Hindlimb muscle (tissue), 1 donor: ENCODE results near the gene MRPS6. TPM values are rescaled to one million over a fixed set of nuclear protein-coding genes. Genes with fewer than 3 reads are reported as not detected.

Experiments
- DNase-seq: peaks from one replicate; pipeline ENCODE4 v3.0.0-alpha.2; 2013
- polyA plus RNA-seq: library from polyadenylated mRNA; unstranded; fragments of 120-200 nt; gene quantifications from one replicate; pipeline ENCODE4 v1.2.1, GENCODE V29; 2013; ENCODE audit not compliant: insufficient read length

The MRPS6 gene
- polyA plus RNA-seq, 1 donor, result 36.9 TPM

- DNase-seq, result no peak
These were observed 62.0 kb downstream of the MRPS6 start for GRCh38 chr21:34135330-34135729.

DNA sequence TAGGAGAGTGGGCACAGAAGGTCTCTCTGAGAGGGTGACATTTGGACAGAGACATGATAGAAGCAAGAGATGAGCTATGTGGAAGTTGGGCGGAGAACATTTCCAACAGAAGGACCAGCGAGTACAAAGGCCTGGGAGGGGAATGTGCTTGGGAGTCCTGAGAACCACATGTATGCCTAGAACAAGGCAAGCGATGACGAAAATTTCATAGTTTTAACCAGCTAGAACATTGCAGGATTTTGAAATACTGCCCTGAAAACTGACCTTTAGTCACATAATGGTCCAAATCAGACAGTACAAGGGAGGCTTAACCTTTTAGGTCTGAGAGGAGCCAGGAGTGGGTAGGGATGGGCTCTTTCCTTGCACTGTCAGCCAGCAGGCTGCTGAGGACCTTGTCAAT lies 68.0 kb downstream of the MRPS6 start:
- no peak for DNase-seq

GRCh38 chr21:34143685-34144182 lies 70.4 kb downstream of the MRPS6 start:
- DNase-seq, result no peak

DNA sequence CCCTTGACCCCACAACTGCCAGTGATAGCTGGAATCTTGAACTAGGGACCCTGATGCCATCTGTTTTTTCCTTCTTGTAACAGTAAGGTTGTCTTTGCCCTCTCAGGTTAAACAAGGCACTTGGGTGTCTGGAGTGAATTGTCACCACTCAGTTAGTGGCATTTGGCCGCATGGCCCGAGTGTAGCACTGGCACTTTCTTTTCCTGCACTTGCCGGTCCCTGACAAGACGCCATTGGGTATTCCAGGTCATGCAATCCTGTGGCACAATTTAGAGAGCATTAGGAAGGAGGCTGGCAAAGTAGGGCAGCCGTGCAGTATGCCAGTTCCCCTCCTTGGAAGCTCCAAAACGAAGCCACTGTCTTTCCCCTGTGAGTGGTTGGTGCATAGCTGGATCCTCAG lies 70.8 kb downstream of the MRPS6 start:
- no peak for DNase-seq

- DNase-seq, result no peak
These were observed 74.5 kb downstream of the MRPS6 start for GRCh38 chr21:34147792-34148418.

DNA sequence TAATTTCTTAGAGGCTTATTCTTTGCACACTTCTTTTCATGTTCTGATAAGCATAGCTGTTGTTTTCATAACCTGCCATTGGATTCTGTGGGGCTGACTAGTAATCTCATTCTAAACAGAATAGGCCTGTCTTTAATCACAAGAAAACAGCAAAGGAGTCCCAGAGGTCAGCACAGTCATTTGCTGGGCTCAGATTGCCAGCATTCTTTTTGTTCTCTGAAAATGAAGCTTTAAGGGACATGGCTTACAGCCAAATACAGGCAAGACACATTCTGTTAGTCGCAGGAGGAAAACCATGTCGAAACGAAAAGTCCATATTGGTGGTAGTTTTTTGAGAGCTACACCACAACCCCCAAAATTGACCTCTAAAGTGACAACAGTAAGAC lies 75.0 kb downstream of the MRPS6 start:
- DNase-seq, result no peak

- no peak for DNase-seq
These were observed 75.6 kb downstream of the MRPS6 start for GRCh38 chr21:34148826-34149558.

DNA sequence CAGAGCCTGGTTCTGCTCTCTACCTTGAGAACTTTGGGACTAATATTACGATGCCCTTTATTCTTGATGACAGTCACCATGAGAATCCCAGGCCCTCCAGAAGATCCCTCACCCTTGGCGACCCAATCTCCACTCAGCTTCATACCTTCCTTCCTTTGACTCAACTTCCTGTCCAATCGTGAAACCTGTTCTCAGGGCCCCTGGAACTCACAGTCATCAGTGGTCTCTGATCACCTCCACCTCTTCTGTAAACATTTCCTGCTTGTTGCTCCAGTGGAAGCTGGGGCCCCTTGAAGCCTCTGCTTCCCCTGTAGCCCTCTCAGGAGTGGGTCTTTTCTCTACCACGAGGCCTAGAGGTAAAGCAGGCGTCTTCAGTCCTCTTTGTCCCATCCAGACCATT lies 79.1 kb downstream of the MRPS6 start:
- DNase-seq, result no peak

GRCh38 chr21:34154878-34155277 lies 81.5 kb downstream of the MRPS6 start:
- no peak for DNase-seq

DNA sequence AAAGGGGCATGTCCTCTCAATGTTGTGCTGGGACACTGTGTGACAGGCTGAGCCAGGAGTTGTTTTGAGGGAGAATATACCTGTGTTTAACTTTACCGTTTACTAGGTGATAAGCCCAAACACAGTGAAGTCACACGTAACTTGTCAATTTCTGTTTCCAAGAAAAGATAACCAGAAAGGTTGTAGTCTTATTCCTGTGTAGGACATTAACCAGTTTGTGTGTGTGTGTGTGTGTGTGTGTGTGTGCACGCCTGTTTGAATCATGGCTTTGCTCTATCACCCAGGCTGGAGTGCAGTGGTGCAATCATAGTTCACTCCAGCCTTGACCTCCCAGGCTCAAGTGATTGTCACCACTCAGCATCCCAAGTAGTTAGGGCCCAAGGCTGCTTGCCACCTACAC lies 83.6 kb downstream of the MRPS6 start:
- no peak for DNase-seq

GRCh38 chr21:34157521-34157920 lies 84.1 kb downstream of the MRPS6 start:
- DNase-seq, result no peak

- no peak for DNase-seq
These were observed 85.8 kb downstream of the MRPS6 start for GRCh38 chr21:34158866-34159835.

DNA sequence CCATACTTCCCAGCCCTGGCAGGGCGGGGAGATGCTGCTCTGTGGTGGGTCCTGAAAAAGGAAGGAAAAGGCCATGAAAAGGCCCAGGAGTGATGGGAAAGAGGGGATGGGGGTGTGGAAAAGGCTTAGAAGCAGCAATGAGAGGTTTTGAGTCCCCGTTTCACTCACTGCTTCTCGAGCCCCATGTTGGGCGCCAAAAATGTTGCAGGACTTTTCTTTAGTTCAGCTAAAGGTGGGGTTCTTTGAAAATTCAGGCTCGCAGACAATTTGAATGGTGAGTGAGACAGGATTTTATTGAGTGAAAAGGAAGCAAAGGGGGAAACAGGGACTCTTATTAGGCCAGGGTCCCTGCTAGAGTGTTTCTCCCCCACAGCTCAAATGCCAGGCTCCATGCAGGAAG lies 93.1 kb downstream of the MRPS6 start:
- no peak for DNase-seq

DNA sequence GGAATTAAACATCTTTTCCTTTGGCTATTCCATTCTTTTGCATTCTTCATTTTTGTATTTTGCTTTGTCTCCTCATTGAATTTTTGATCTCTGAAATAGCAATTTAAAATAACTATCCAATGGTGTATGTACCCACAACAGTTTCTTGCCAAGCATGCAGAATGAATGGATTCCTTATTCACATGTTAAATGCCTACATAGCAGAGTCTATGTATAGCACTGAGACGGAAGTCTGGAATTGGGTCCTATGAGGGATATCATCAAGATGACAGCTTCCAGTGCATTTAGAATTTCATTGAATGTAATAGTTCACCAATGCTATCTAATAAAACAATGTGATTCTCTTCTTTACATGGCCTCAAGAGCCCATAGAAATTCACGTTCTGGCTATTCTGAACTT lies 97.5 kb downstream of the MRPS6 start:
- DNase-seq, result no peak

DNA sequence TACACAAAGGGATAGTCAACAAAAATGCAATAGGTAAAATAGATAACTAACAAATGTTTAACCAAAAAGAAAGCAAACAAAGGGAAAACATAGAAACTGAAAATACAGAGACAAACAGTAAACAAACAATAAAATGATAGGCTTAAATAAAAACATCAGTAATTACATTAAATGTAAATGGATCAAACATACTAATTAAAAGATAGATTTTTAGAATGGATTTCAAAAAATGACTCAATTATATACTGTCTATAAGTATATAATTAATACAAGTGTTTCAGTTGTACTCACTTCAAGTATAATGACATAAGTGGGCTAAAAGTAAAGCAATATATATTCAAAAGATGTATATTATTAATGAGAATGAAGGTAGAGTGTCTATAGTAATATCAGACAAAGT lies 101.1 kb downstream of the MRPS6 start:
- DNase-seq, result no peak

GRCh38 chr21:34176448-34176847 lies 103.1 kb downstream of the MRPS6 start:
- no peak for DNase-seq

DNA sequence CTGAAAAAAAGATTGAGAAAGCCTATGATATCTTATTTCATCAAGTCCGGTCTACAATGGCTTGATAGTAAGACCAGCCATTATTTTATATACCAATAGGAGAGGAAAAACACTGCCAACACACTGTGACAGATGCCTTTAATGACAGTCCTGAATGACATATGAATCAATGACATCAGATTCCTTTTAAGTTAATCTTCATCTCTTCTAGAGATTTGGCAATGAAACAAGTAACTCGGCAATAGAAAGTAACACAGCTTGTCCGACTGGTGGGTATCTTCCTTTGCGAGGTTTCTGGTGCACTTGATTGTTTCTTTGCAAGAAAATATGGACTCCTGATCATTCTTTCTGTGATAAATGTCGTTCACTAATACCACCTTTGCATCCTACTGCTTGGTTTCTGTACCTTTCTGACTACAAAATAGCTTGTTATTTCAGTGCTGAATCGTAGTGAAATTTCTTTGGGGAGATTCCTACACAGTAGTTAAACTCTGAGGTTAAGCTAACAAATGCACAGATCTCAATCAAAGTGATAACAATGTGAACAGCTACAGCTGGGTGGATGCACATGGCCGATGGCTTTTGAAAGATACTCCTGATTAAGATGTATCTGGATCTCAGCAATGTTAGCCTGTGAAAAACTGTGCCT lies 104.7 kb downstream of the MRPS6 start:
- DNase-seq, result no peak

GRCh38 chr21:34179204-34179935 lies 106.0 kb downstream of the MRPS6 start:
- no peak for DNase-seq

GRCh38 chr21:34180407-34180806 lies 107.0 kb downstream of the MRPS6 start:
- DNase-seq, result no peak

GRCh38 chr21:34180826-34181359 lies 107.5 kb downstream of the MRPS6 start:
- DNase-seq, result no peak

DNA sequence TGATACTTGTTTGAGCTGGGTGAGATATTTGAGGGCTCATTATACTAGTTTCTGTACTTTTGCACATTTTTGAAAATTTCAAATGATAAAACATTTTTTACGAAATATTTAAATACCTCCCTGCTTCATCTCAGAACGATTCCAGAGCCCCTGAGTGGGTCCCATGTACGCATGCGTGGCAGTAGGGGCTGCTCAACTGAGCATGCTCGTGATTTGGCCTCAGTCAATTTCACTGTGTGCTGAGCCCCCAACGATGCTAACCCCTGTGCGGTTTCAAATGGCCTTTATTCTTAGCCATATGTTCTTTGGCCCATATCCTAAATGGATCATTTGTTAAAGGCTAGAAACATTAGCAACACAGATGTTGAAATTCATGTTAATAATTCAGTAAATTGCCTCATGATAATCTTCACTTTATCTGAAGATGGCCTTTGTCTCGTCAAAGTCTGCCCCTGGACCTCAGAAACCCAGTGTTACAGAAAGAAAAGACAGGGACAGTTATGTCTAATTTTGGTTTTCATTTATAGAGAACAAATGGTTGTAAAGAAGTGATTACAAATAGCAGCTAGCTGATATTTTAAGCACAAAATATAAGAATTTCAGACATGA lies 108.2 kb downstream of the MRPS6 start:
- no peak for DNase-seq
